SU-DHL-6 (cell line): ENCODE data around the gene FBXW7.

Experiments used
- H2AFZ ChIP-seq: fragments of 200-600 bp; sonication (generic); 2 replicates; pipeline ENCODE4 v1.6.1; 2014; ENCODE audit warnings: low read depth, mild to moderate bottlenecking, moderate library complexity, mixed read lengths, antibody characterized with exemption, low read length; ENCODE audit not compliant: severe bottlenecking
- H3F3A ChIP-seq: fragments of 200-600 bp; shearing (Covaris generic); 2 replicates; pipeline ENCODE4 v1.6.0; 2016; ENCODE audit warnings: antibody characterized with exemption, mild to moderate bottlenecking; ENCODE audit not compliant: insufficient read depth
- H3K27ac ChIP-seq: fragments of 200-600 bp; sonication (generic); 2 replicates; pipeline ENCODE4 v1.5.1; 2016; ENCODE audit warnings: low read depth, mild to moderate bottlenecking, low read length, moderate library complexity, mixed read lengths
- H3K27me3 ChIP-seq: fragments of 200-600 bp; sonication (generic), shearing (Covaris generic); 2 replicates; pipeline ENCODE4 v1.6.0; 2014; ENCODE audit warnings: mild to moderate bottlenecking, low read length
- H3K36me3 ChIP-seq: fragments of 200-600 bp; sonication (generic); 2 replicates; pipeline ENCODE4 v1.6.1; 2014; ENCODE audit warnings: mild to moderate bottlenecking, low read length, mixed read lengths
- H3K4me2 ChIP-seq: fragments of 300-600, 200-600 bp; shearing (Covaris generic), sonication (generic); 2 replicates; pipeline ENCODE4 v1.6.0; 2014; ENCODE audit warnings: low read length, low read depth, mild to moderate bottlenecking; ENCODE audit not compliant: poor library complexity, severe bottlenecking
- H3K4me3 ChIP-seq: fragments of 200-600 bp; sonication (generic); 2 replicates; pipeline ENCODE4 v1.5.1; 2014; ENCODE audit warnings: antibody characterized with exemption, low read length, mild to moderate bottlenecking, mixed read lengths; ENCODE audit not compliant: insufficient read depth, poor library complexity, severe bottlenecking
- H3K79me2 ChIP-seq: fragments of 200-600 bp; sonication (generic); 2 replicates; pipeline ENCODE4 v1.6.1; 2014; ENCODE audit warnings: mild to moderate bottlenecking, low read length, moderate library complexity; ENCODE audit not compliant: insufficient read depth
- H3K9ac ChIP-seq: fragments of 200-600 bp; sonication (generic); 2 replicates; pipeline ENCODE4 v1.7.0; 2014; ENCODE audit warnings: mild to moderate bottlenecking, low read length
- H3K9me2 ChIP-seq: fragments of 200-600 bp; sonication (generic); replicated peaks from 2 replicates; pipeline ENCODE4 v1.6.1; 2014; ENCODE audit warnings: low read length; ENCODE audit not compliant: insufficient read depth
- H3K9me3 ChIP-seq: fragments of 200-600 bp; sonication (generic); 2 replicates; pipeline ENCODE4 v1.6.1; 2014; ENCODE audit warnings: low read length, mixed read lengths; ENCODE audit not compliant: insufficient read depth
- H4K20me1 ChIP-seq: fragments of 200-600 bp; sonication (generic); 2 replicates; pipeline ENCODE4 v1.6.1; 2014; ENCODE audit warnings: low read depth, mild to moderate bottlenecking, antibody characterized with exemption, low read length, moderate library complexity, mixed read lengths
- EZH2phosphoT487 ChIP-seq: fragments of 200-600 bp; sonication (generic), shearing (Covaris generic); conservative IDR thresholded peaks from 2 replicates; pipeline ENCODE4 v1.6.1; 2018; ENCODE audit warnings: mild to moderate bottlenecking, antibody characterized with exemption, low read length, moderate library complexity, mixed read lengths
- TF ChIP-seq, protein P1 (sequence below): fragments of 200-600 bp; sonication (generic); IDR thresholded peaks from one replicate; pipeline ENCODE4 v1.5.1; 2017; ENCODE audit warnings: antibody characterized with exemption, mild to moderate bottlenecking, low read length, moderate library complexity; ENCODE audit not compliant: insufficient read depth, poor library complexity, severe bottlenecking

Gene FBXW7

DNA sequence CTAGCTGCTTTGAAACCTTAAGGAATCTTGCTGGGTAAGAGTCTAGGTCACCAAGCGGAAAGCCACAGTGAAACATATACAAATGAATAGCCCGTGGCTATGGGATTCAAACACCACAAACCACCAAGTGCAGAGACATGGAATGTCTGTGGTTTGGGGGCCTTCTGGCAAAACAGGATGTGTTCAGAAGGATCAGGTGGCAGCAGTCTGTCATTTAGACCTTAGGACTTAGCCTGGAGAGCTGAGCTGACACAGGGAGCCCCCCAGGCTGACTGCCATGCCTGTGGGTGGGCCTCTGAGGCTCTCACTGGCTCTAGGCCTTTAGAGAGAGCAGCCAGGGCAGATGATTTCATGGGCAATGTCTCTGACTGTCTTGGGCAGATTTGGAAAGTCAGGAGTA lies 225.6 kb downstream of the FBXW7 start:
- Histone ChIP-seq H2AFZ (no peak overlapping the region), H3K27ac (no peak overlapping the region)
- no peak for TF ChIP-seq EZH2phosphoT487
- TF ChIP-seq, protein P1, sequence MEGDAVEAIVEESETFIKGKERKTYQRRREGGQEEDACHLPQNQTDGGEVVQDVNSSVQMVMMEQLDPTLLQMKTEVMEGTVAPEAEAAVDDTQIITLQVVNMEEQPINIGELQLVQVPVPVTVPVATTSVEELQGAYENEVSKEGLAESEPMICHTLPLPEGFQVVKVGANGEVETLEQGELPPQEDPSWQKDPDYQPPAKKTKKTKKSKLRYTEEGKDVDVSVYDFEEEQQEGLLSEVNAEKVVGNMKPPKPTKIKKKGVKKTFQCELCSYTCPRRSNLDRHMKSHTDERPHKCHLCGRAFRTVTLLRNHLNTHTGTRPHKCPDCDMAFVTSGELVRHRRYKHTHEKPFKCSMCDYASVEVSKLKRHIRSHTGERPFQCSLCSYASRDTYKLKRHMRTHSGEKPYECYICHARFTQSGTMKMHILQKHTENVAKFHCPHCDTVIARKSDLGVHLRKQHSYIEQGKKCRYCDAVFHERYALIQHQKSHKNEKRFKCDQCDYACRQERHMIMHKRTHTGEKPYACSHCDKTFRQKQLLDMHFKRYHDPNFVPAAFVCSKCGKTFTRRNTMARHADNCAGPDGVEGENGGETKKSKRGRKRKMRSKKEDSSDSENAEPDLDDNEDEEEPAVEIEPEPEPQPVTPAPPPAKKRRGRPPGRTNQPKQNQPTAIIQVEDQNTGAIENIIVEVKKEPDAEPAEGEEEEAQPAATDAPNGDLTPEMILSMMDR, result no peak

DNA sequence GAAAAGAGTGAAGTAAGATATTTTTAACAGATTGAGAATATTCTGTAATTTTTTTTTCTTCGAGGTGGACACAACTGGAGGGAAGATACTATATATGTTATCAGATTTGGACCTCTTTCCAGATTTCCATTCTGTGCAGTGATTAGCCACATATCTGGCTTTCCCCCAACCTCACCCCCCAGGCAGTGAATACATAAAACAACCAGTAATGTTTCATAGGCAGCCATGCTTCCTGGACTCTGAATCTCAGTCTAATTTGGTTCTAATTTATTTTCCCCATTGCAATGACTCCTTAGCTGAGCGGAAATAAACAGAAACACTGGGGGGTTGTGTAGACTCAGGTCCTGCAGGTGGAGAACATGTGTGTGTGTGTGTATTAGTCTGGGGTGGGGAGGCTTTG lies 226.5 kb downstream of the FBXW7 start:
- no peaks in the 10 kb centered on the region for H3K9me2 ChIP-seq
- no peak overlapping the region for H3K4me3 ChIP-seq
- H3K9me3 ChIP-seq, result no peaks in the 10 kb centered on the region
- H3K27me3 ChIP-seq, result no peaks in the 10 kb centered on the region
- no peak overlapping the region for H3K4me2 ChIP-seq
- H3F3A ChIP-seq, result no peaks in the 10 kb centered on the region
- H4K20me1 ChIP-seq, result no peaks in the 10 kb centered on the region
- no peak overlapping the region for H2AFZ ChIP-seq
- H3K79me2 ChIP-seq, result no peaks in the 10 kb centered on the region
- TF ChIP-seq EZH2phosphoT487, result no peak
- TF ChIP-seq, protein P1, result no peak
- H3K36me3 ChIP-seq, result no peaks in the 10 kb centered on the region
- no peak overlapping the region for H3K27ac ChIP-seq
- H3K9ac ChIP-seq, result no peak overlapping the region

More for the DNA sequence above, 225.6 kb downstream of the FBXW7 start:
- no peak overlapping the region for H3K4me3 ChIP-seq
- no peaks in the 10 kb centered on the region for H3K36me3 ChIP-seq
- no peaks in the 10 kb centered on the region for H4K20me1 ChIP-seq
- H3K9ac ChIP-seq, result no peak overlapping the region
- H3K9me3 ChIP-seq, result no peaks in the 10 kb centered on the region
- no peaks in the 10 kb centered on the region for H3K79me2 ChIP-seq
- no peaks in the 10 kb centered on the region for H3K9me2 ChIP-seq
- H3K4me2 ChIP-seq, result no peak overlapping the region
- no peaks in the 10 kb centered on the region for H3F3A ChIP-seq
- no peaks in the 10 kb centered on the region for H3K27me3 ChIP-seq

DNA sequence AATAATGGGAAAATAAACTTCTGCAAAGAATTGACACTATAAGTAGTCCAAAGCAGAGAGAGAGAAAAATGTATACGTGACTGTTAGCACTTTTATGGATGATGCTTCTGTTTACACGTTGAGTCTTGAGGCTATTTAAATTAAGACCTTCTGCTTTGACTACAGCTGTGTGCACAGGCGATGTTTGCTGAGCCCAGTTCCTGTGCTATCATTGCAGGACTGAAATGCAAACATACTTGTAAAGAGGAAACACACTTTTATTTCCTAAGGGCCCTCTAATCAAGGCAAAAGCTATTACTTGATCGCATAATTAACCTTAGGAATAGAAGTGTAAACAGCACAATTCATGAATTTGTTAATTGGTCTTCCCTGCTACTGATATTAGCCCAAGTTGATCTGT lies 226.9 kb downstream of the FBXW7 start:
- H3K9me3 ChIP-seq, result no peaks in the 10 kb centered on the region
- H3K27ac ChIP-seq, result no peak overlapping the region
- no peaks in the 10 kb centered on the region for H3K79me2 ChIP-seq
- TF ChIP-seq, protein P1, result no peak
- no peak for TF ChIP-seq EZH2phosphoT487
- H3K4me3 ChIP-seq, result no peak overlapping the region
- H3K9me2 ChIP-seq, result no peaks in the 10 kb centered on the region
- H3F3A ChIP-seq, result no peaks in the 10 kb centered on the region
- no peaks in the 10 kb centered on the region for H4K20me1 ChIP-seq
- no peak overlapping the region for H3K9ac ChIP-seq
- no peaks in the 10 kb centered on the region for H3K27me3 ChIP-seq
- H2AFZ ChIP-seq, result no peak overlapping the region
- no peak overlapping the region for H3K4me2 ChIP-seq
- H3K36me3 ChIP-seq, result no peaks in the 10 kb centered on the region
